GM19328 (cell line): ENCODE results near the gene ZNF185.

ENCODE experiments used
- ATAC-seq: cut with Tn5 transposase; IDR thresholded peaks from one replicate; pipeline ENCODE4 v1.9.1; 2021; ENCODE audit warnings: mild to moderate bottlenecking, moderate library complexity; ENCODE audit not compliant: unreplicated experiment

ZNF185 gene

DNA sequence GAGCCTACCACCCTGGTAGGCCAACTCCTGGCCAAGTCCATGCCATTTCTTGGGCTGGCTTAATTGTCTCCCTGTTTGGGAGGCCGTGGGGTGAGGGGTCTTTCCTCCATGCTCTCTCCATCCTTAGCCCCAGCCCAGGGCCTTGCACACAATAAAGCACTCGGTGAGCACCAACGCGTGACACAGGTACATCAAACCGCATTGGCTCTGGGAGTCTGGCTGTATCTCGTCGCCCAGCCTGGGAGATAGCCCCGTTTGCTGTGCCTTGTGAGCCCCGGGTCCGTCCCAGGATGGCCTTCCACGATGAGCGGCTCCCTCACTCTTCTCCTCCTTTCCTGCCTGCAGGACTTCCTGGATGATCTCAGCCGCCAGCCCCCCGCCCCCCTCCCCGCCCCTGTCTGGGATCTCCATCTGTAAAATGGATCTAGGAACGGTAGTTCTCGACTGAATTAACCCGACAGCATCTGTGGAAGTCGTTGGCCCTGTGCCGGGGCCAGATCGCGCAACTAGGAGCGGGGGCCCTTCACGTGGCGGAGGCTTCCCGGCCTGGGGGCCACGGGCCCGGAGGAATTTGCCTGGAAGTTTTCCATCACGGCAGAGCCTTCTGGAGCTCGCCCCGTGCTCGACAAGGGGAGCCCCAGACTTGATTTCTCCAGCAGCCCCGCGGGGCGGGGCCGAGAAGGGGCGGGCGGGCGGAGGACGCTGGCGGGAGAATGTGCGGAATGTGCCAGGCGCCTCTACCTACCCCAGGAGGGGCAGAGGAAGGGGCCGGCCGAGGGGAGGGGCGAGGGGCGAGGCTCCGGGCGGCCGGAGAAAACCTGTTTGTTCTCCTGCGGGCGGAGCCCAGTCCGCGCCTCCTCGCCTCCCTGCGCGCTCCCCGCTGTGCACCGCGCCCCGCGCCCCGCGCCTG is at the start of gene ZNF185:
Gene ZNF185, plus strand, starts transcription at position 846 of the 910 bp plus-strand sequence. CDS start 16,423 bp downstream, outside the sequence.
- ATAC-seq, result no peak

DNA sequence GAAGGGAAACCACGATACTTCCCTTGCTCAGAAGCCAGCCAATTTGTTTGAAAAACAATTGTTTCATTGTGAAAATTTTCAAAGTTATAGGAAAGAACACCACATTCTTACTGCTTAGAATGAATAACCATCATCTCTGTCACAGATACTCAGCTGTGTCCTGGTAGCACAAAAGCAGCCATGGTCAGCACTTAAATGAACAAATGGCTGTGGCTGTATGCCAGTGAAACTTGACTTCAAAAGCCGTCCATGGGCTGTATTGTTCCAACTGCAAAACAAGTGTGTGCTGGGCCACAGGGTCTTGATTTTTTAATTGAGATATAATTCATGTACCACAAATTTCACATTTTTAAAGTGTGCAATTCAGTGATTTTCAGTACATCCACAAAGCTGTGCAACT is 47.4 kb upstream of the ZNF185 start:
- ATAC-seq, result no peak

DNA sequence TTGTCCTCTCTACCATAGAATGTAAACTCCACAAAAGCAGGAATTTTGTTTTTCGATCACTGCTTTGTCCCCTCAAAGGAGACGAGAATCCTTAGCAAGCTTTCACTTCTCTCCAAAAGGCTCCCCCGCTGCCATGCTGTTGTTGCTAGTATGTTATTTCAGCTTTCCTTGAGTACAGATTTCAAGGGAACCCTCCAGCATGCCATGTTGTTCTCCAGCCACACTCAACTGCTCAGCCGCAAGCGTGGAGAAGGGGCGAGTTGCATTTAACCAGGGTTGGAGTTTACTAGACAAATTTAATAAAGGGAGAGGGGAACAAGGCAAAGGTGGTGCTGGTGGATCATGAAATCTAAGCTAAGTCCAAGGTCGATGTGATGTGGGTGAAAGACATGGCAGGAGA is 43.9 kb upstream of the ZNF185 start:
- ATAC-seq, result no peak

- ATAC-seq, result no peak
Measured at GRCh38 chrX:152861116-152861515, 36.8 kb upstream of the ZNF185 start.

- no peak for ATAC-seq
Measured at GRCh38 chrX:152861826-152862225, 36.0 kb upstream of the ZNF185 start.

- ATAC-seq, result no peak
Measured at GRCh38 chrX:152865232-152865920, 32.5 kb upstream of the ZNF185 start.

DNA sequence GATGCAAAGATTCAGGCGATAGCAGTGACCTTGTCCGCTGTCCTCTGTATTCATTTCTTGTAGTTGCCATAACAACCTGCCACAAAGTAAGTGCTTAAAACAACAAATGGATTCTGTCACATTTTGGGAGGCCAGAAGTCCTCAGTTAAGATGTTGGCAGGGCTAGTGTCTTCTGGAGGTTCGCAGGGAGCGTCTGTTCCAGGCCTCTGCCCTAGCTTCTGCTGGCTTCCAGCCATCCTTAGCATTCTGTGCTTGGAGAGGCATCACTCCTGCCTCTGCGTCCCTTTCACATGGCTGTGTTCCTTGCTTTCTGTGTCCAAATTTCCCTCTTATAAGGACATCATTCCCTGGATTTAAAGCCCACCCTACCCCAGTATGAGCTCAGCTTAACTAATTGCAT is 31.5 kb upstream of the ZNF185 start:
- ATAC-seq, result no peak

DNA sequence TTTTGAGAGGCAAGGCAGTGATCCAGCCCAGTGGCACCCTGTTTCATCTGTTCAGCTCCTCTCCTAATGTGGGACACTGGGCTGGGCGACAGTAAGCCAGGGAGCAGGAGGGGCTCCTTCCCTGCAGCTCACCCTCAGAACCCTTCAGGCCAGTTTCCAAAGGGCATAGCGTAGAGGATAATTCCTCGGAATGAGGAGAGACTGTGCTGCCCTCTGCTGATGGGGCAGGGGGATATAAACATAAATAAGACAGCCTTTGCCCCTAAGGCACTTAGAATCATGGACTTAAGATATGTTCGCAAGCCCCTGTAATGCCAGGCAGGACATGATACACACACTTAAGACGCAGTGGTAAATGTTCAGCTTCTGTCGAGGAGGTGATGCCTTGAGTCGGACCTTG is 27.9 kb upstream of the ZNF185 start:
- no peak for ATAC-seq

GRCh38 chrX:152871260-152871659 is 26.6 kb upstream of the ZNF185 start:
- no peak for ATAC-seq

DNA sequence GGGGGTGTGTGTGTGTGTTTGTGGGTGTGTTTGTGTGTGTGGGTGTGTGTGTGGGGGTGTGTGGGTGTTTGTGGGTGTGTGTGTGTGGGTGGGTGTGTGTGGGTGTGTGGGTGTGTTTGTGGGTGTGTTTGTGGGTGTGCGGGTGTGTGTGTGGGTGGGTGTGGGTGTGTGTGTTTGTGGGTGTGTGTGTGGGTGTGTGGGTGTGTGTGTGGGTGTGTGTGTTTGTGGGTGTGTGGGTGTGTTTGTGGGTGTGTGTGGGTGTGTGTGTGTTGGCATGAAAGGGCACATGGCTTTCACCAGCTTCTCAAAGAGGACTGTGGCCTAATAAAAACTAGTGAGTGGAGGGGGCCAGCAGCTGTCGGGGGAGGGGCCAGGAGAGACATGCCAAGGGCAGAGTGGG is 25.3 kb upstream of the ZNF185 start:
- no peak for ATAC-seq

DNA sequence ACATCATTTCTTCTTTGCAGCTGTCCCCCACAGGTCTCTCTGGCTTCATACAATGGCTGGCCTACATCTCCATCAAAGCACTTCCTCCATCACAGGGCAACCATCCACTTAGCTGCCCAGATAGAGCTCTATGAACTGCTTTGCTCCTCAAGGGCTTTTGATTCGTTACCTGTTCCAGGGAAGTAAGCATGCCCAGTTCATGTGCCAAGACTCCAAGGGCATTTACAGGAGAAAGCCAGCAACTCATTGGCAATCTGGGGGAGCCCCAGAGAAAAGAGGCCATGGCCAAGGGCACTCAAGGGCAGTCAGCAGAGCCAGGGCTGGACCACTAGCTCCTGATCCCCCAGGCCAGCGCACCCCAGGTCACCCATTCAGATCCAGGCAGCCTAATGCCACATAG is 24.5 kb upstream of the ZNF185 start:
- no peak for ATAC-seq

- ATAC-seq, result no peak
Measured at GRCh38 chrX:152876931-152877840, 20.7 kb upstream of the ZNF185 start.

DNA sequence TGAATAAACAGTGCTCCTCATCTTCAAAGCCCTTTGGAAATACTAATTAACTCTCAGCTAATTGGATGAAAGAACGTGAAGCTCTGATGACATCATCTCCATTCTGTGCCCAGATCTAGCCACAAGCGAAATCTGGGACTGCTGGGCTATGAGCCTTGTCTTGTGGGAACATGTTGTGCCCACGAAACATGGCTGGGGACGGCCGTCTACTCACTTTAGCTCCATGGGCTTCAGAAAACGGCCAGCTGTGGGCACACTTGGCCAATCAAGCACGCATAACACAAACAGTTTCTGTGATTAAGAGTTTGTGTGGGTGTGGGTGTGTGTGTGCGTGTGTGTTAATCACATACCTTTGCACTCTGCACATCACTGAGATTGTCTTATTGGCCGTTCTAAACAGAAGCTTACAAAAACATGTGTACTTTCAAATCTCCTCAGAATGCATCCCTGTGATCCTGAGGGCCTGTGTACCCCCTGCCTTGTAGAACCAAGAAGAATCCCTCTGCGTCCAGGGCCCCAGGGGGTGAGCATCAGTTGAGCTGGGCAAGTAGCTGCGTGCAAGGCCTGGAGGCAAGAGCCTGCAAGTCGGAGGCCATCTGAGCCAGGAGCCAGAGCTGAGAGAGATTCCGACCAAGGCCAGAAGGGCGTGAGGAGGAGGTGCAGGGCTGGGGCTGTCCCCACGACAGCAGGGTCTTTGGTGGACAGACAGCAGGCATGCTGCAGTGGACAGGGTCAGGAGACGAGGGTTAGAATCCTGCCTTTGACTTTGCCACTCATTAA is 18.7 kb upstream of the ZNF185 start:
- ATAC-seq, result no peak

DNA sequence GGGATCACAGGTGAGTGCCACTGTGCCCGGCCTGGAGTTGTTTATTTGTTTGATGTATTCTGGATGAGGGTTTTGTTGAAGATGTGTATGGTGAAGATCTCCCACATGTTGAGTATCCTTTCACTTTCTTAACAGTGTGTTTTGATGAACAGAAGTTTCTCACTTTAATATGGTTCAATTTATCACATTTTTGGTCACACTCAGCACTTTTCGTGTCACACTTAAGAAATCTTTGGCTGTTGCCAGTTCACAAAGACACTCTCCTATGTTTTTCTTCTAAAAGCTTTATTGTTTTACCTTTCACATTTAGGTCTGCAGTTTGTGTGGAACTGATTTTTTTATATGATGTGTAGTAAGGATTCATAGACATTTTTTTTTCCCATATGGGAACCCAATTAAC is 16.6 kb upstream of the ZNF185 start:
- no peak for ATAC-seq

GRCh38 chrX:152884171-152884570 is 13.7 kb upstream of the ZNF185 start:
- no peak for ATAC-seq

DNA sequence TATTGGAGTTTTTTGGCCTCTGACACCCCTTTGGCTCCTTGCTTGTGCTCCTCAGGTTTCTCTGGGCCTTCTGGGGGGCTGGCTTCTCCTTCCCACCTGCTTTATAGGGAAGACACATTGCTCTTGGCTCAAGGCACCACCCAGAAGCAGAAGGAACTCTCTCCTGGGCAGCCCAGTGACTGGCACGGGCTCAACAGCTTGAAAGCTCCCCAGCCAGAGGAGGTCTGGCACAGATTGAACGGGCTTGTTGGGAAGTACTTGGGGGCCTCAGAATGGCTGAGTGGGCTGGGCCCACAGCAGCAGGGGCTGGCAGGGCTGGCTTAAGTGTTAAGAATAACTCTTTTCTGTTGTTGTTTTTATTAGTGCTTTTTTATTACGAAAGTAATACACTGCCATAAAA is 11.2 kb upstream of the ZNF185 start:
- ATAC-seq, result no peak

GRCh38 chrX:152892499-152892898 is 5.4 kb upstream of the ZNF185 start:
- no peak for ATAC-seq

DNA sequence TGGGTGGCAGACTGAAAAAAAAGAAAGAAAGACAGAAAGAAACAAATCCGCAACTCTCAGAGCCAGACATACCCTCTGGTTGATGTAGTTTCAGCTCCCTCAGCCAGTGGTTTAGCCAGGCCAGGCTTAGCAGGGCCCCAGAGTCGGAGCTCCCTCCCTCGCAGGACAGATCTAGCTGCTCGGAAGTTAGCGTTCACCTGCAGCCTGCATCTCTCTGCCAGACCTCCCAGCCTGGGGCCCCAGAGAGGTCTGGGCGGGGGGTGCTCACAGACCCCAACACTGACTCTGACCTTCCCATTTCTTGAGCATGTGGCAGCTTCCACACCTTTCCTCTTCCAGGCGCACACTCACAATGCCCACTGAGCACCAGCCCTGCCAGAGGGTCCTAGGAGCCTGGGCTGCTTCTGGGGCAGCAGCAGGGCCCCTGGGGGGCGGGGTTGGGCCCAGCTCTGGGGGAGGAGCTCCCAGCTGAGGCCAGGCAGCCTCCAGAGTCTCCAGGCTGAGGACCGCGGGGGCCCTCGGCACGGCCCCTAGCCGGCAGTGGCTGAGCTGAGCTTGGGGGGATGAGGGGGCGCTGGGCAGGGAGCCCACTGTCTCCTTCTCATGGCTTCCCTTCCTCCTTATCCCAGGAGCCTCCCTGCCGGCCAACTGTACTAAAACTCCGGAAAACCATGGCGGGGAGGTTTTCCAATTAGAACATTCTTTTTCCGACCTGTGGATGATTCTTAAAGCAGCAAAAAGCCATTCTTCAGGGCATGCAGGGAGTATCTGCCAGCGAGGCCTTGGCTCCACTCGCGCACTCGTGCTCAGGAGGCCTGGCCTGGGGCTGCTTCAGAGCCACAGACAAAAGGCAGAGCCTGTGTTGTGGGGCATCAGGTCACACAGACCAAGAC is 4.6 kb upstream of the ZNF185 start:
- ATAC-seq, result no peak

DNA sequence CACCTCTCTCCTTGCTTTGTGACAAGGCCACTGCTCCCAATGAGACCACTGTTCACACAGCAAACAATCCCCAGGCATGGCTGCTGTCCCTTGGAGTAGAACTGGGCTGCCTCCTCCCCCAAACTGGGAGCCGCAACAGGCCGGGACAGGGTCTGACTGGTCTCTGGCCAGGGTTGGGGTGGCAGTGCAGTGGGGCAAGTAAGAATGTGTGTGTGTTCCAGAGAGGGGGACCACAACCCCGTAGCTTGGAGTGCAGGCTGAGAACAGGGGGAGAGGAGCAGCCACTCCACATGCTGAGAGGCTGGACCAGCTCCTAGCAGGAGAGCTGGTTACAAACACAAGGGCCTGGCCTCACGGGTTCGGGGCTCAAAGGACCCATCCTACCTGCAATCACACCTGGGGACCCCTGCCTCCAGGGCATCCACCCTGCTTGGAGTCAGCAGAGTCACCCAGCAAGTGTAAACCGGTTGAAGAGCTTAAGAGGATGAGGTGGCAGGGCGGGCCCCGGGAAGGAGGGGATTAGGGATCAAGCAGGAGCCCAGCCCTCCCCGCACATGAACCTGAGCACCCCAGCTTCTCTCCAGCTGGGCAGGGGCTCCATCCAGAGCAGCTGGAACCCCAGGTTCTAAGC is 3.8 kb upstream of the ZNF185 start:
- ATAC-seq, result no peak
